Memory B cell (primary cell): ENCODE results near the gene PAK5.

Source experiments
- ATAC-seq: fragments of 150-1000 bp; cut with Tn5 transposase; 2 replicates; pipeline ENCODE4 v1.10.0; 2021; ENCODE audit warnings: low read depth, mild to moderate bottlenecking, moderate library complexity
- DNase-seq, 2 donors: peaks; one replicate each; pipeline ENCODE4 v3.0.0; 2022; ENCODE audit warnings: low spot score in 2 of 2
- H3K27ac Mint-ChIP-seq: one replicate; pipeline ENCODE4 v1.8.0; 2022; ENCODE audit warnings: mild to moderate bottlenecking, moderate library complexity, mixed read lengths
- H3K27me3 Mint-ChIP-seq: one replicate; pipeline ENCODE4 v1.8.0; 2022; ENCODE audit warnings: mixed read lengths
- H3K36me3 Mint-ChIP-seq: one replicate; pipeline ENCODE4 v1.8.0; 2022; ENCODE audit warnings: mild to moderate bottlenecking, mixed read lengths
- H3K4me1 Mint-ChIP-seq: one replicate; pipeline ENCODE4 v1.8.0; 2022; ENCODE audit warnings: mixed read lengths
- H3K4me3 Mint-ChIP-seq: one replicate; pipeline ENCODE4 v1.8.0; 2022; ENCODE audit warnings: mild to moderate bottlenecking, moderate library complexity, mixed read lengths
- H3K9me3 Mint-ChIP-seq: one replicate; pipeline ENCODE4 v1.8.0; 2022; ENCODE audit warnings: mixed read lengths

The PAK5 gene

DNA sequence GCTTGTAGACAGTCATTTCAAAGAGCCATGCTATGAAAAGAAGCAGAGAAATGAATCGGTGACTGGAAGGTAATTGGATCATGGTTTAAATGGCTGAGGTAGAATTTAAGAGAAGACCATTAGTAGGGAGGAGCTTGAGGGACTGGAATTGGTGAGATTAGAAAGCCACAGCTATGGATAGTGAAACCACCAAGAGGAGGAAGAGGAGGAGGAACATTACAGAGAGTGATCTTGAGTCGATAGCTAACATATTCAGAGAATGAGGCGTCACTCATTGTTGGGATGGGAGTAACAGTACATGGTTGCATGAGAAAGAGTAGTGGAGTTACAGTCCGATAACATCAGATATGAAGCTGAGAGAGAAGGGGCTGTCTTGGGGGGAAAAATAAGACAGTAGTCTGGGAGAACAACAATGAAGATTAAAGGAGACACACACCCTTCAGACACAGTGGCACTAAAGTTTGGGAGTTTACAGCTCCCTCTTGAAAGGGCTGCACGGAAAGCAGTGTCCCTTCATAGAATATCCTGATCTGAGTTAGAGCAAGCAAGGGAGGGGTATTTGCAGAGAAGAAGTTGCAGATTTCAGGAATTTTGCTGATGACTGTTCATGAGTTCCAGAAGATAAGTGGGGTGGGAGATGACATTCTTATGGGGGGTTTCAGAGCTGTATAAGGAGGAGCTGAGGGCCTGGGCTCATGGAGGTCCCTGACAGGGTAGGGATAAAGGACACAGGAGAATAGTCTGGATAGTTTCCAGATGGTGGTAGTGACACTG lies 339.6 kb downstream of the PAK5 start:
- H3K36me3 Mint-ChIP-seq, result no peaks in the 10 kb centered on the region
- ATAC-seq, result no peak
- DNase-seq, result no peak

DNA sequence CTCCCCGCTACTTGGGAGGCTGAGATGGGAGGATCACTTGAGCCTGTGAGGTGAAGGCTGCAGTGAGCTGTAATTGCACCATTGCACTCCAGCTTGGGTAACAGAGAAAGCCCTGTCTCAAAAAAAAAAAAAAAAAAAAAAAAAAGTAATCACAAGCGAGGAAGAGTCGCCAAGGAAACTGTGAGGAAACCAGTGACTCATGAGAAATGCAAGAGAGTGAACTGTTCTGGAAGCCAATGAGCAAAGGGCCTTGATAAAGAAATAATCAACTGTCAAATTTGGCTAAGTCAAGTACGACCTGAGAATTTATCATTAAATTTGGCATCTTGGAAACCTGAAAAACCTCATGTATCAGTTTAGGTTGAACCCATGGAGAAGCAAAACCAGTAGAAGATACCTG lies 340.6 kb downstream of the PAK5 start:
- ATAC-seq (no peak), DNase-seq (no peak)
- no peaks in the 10 kb centered on the region for H3K27me3 Mint-ChIP-seq
- H3K4me3 Mint-ChIP-seq, result no peak overlapping the region
- no peaks in the 10 kb centered on the region for H3K36me3 Mint-ChIP-seq
- H3K27ac Mint-ChIP-seq, result no peak overlapping the region
- no peaks in the 10 kb centered on the region for H3K4me1 Mint-ChIP-seq
- peaks cover 4% of the 10 kb centered on the region for H3K9me3 Mint-ChIP-seq

More for the DNA sequence above, 339.6 kb downstream of the PAK5 start:
- Mint-ChIP-seq H3K27ac (no peak overlapping the region), H3K27me3 (no peaks in the 10 kb centered on the region), H3K4me1 (no peaks in the 10 kb centered on the region), H3K4me3 (no peak overlapping the region), H3K9me3 (peaks cover 4% of the 10 kb centered on the region)

DNA sequence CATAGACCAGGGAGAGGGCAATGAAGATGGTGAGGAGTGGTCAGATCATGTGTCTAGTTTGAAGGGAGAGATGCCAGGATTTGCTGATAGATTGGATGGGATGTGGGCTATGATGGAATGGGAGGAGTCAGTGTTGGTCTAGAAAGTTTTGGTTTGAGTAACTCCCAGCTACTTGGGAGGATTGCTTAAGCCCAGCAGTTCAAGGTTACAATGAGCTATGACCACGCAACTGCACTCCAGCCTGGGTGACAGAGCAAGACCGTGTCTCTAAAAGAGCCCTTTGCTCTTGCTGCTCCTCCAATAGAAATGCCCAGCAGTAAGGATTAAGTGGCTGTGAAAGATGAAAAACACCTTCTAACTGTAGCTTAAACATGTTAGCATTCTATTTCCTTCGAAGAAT lies 342.7 kb downstream of the PAK5 start:
- no peak overlapping the region for H3K4me3 Mint-ChIP-seq
- no peak for ATAC-seq
- peaks cover 7% of the 10 kb centered on the region for H3K9me3 Mint-ChIP-seq
- no peaks in the 10 kb centered on the region for H3K4me1 Mint-ChIP-seq
- DNase-seq, result no peak
- H3K36me3 Mint-ChIP-seq, result no peaks in the 10 kb centered on the region
- H3K27me3 Mint-ChIP-seq, result no peaks in the 10 kb centered on the region
- no peak overlapping the region for H3K27ac Mint-ChIP-seq

DNA sequence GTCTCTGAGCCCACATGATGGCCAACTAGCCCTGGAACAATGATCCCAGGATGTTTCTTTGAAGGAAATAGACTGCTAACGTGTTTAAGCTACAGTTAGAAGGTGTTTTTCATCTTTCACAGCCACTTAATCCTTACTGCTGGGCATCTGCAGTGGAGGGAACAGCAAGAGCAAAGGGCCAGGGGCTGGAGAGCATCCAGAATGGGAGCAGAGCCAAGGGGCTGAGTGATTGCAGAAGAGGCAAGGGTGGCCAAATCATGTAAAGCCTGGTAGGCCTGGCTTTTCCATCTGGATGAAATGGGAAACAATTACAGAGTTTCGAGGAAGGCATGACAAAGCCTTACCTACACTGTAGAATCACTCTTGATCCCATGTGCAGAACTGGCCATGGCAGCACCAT lies 343.2 kb downstream of the PAK5 start:
- Mint-ChIP-seq H3K27ac (no peak overlapping the region), H3K27me3 (no peaks in the 10 kb centered on the region), H3K4me3 (no peak overlapping the region), H3K4me1 (no peaks in the 10 kb centered on the region), H3K36me3 (no peaks in the 10 kb centered on the region), H3K9me3 (peaks cover 7% of the 10 kb centered on the region)
- DNase-seq (no peak), ATAC-seq (no peak)

DNA sequence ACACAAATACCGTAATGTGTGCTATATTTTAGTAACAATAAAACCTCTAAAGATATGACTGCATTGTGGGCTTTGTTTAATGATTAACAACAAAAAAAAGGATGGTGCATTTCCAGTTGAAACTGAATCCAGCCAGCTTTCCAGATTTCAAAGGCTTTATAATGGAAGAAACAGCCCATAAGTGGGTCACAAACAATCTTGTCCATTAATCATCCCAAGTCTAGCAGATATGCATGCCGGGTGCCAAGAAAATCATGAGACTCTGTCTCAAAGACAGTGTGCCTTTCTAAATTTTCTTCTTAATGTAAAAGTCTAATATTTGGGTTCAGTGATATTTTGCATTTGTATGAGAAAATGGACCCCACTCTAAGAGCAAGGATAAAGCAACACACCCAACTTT lies 345.1 kb downstream of the PAK5 start:
- Mint-ChIP-seq H3K27ac (no peak overlapping the region), H3K9me3 (peaks cover 9% of the 10 kb centered on the region), H3K4me1 (no peaks in the 10 kb centered on the region), H3K36me3 (no peaks in the 10 kb centered on the region), H3K27me3 (no peaks in the 10 kb centered on the region), H3K4me3 (no peak overlapping the region)
- no peak for ATAC-seq
- no peak for DNase-seq

DNA sequence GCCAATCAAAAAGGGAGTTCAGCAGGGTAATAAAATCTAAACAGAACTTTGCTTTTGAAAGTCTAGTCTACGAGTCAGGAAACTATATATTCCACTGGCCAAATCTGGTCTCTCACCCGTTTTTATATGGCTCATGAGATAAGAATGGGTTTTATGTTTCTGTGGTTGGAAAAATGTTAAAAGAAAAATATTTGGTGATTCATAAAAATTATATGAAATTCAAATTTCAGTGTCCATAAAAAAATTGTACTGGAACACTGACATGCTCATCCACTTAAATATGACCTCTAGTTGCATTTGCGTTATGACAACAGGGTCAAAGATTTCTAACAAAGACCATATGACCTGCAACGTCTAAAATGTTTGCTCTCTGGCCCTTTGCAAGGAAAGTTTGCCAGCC lies 346.8 kb downstream of the PAK5 start:
- Mint-ChIP-seq H3K36me3 (no peaks in the 10 kb centered on the region), H3K4me3 (no peak overlapping the region), H3K9me3 (peaks cover 9% of the 10 kb centered on the region), H3K27ac (no peak overlapping the region), H3K4me1 (no peaks in the 10 kb centered on the region), H3K27me3 (no peaks in the 10 kb centered on the region)
- no peak for DNase-seq
- ATAC-seq, result no peak

DNA sequence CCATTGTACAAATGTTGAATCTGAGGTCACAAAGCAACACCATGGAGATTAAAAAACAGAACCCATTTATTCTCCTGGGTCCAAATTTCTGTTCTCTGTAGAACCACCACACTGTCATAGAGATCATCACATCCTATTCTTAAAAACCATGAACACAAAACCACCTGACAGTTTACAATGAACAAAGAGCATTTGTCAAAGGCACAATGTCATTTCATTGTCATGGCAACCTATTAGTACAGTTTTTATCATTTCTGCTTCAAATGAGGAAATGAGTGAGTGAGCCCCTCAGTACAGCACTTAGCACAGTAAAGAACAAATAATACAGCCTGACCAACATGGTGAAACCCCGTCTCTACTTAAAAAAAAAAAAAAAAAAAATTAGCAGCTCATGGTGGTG lies 347.6 kb downstream of the PAK5 start:
- DNase-seq, result no peak
- no peaks in the 10 kb centered on the region for H3K4me1 Mint-ChIP-seq
- no peak for ATAC-seq
- H3K27me3 Mint-ChIP-seq, result no peaks in the 10 kb centered on the region
- H3K27ac Mint-ChIP-seq, result no peak overlapping the region
- H3K9me3 Mint-ChIP-seq, result peaks cover 9% of the 10 kb centered on the region
- H3K4me3 Mint-ChIP-seq, result no peak overlapping the region
- no peaks in the 10 kb centered on the region for H3K36me3 Mint-ChIP-seq

DNA sequence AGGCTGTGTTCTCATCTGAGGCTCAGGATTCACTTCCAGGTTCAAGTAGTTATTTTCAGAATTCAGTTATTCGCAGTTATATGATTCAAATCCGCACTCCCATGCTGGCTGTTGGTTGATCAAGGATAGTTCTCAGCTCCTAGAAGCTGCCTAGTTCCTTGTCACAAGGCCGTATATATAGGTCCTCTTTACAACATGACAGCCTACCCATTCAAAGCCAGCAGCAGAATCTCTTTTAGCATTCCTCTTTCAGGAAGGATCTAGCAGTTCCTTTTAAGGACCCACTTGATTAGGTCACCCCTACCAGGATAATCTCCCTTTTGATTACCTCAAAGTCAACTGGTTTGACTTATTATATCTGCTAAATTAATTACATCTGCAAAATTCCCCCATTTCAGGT lies 348.2 kb downstream of the PAK5 start:
- DNase-seq (no peak), ATAC-seq (no peak)
- Mint-ChIP-seq H3K9me3 (peaks cover 9% of the 10 kb centered on the region), H3K27me3 (peaks cover 2% of the 10 kb centered on the region), H3K4me1 (no peaks in the 10 kb centered on the region), H3K4me3 (no peak overlapping the region), H3K36me3 (peaks cover 2% of the 10 kb centered on the region), H3K27ac (no peak overlapping the region)

DNA sequence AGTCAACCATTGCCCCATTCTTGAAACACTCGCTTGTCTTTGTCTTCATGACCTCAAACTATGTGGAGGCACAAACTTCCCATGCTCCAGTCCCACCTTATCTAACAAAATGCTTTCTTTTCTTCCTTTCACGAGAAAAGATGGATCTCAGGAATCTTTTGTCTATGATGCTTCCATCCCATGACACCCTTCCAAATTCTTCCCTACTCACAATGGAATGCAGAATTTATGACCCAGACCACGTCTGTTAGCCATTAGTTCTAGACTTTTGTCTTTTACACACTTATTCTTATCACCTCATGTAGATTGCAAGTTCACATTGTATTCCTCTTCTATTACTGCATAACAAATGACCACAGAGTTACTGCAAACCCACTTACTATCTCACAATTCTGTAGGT lies 348.7 kb downstream of the PAK5 start:
- H3K4me1 Mint-ChIP-seq, result no peaks in the 10 kb centered on the region
- H3K27ac Mint-ChIP-seq, result no peak overlapping the region
- H3K27me3 Mint-ChIP-seq, result peaks cover 2% of the 10 kb centered on the region
- DNase-seq (no peak), ATAC-seq (no peak)
- H3K36me3 Mint-ChIP-seq, result peaks cover 2% of the 10 kb centered on the region
- H3K4me3 Mint-ChIP-seq, result no peak overlapping the region
- peaks cover 9% of the 10 kb centered on the region for H3K9me3 Mint-ChIP-seq

DNA sequence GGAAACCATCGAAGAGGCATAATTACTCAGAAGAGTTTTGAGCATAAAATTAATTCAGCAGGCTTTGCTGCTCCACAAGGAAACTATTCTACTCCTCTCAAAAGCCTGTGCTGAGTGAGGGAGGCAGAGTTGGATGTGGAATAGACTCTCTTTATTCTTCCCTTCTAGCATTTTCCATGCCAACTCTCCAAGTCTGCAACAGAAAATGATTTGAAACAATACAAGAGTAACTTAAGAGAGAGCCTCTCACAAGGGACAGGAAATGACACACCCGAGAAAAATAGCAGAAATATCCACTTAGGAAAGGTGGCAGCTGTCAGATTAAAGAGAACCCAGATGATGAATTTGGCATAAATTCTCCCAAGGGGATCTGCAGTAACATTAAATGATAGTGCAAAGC lies 350.8 kb downstream of the PAK5 start:
- peaks cover 2% of the 10 kb centered on the region for H3K36me3 Mint-ChIP-seq
- no peak overlapping the region for H3K4me3 Mint-ChIP-seq
- peaks cover 2% of the 10 kb centered on the region for H3K27me3 Mint-ChIP-seq
- H3K27ac Mint-ChIP-seq, result no peak overlapping the region
- DNase-seq (no peak), ATAC-seq (no peak)
- no peaks in the 10 kb centered on the region for H3K4me1 Mint-ChIP-seq
- H3K9me3 Mint-ChIP-seq, result peaks cover 6% of the 10 kb centered on the region
